BLaER1 treated with 17β-estradiol and CSF1 and Interleukin-3, amounts not matched to agents 10 nM and 100 nM (cell line): ENCODE results near the gene KRT81.
"Not testable (repeated sequence)": the region's sequence is repeated elsewhere in the genome, so short reads cannot be mapped to it uniquely, and the experiment has no call there.

ENCODE experiments used
- H3K27ac ChIP-seq, 11 experiments: shearing (Covaris generic); formaldehyde crosslinking; 2 replicates each; pipeline ENCODE4 v1.8.1; 2022
- H3K27me3 ChIP-seq, 11 experiments: shearing (Covaris generic); formaldehyde crosslinking; 2 replicates each; pipeline ENCODE4 v1.8.1; 2022
- H3K36me3 ChIP-seq, 11 experiments: shearing (Covaris generic); formaldehyde crosslinking; 2 replicates each; pipeline ENCODE4 v1.8.1; 2022
- H3K4me1 ChIP-seq, 10 experiments: shearing (Covaris generic); formaldehyde crosslinking; 2 replicates each; pipeline ENCODE4 v1.8.1; 2022
- H3K4me2 ChIP-seq, 11 experiments: shearing (Covaris generic); formaldehyde crosslinking; 2 replicates each; pipeline ENCODE4 v1.8.1; 2022
- H3K4me3 ChIP-seq, 10 experiments: shearing (Covaris generic); formaldehyde crosslinking; 2 replicates each; pipeline ENCODE4 v1.8.1; 2022
- H3K9ac ChIP-seq, 11 experiments: shearing (Covaris generic); formaldehyde crosslinking; 2 replicates each; pipeline ENCODE4 v1.8.1; 2022
- H3K9me3 ChIP-seq, 11 experiments: shearing (Covaris generic); formaldehyde crosslinking; replicated peaks in 1 of 11; 2 replicates each; pipeline ENCODE4 v1.8.1; 2022
- H4K20me1 ChIP-seq, 11 experiments: shearing (Covaris generic); formaldehyde crosslinking; 2 replicates each; pipeline ENCODE4 v1.8.1; 2022
- Cebpa-rat ChIP-seq, 11 experiments: shearing (Covaris generic); IDR thresholded peaks; 2 replicates each; pipeline ENCODE4 v1.8.1; 2022

The KRT81 gene

DNA sequence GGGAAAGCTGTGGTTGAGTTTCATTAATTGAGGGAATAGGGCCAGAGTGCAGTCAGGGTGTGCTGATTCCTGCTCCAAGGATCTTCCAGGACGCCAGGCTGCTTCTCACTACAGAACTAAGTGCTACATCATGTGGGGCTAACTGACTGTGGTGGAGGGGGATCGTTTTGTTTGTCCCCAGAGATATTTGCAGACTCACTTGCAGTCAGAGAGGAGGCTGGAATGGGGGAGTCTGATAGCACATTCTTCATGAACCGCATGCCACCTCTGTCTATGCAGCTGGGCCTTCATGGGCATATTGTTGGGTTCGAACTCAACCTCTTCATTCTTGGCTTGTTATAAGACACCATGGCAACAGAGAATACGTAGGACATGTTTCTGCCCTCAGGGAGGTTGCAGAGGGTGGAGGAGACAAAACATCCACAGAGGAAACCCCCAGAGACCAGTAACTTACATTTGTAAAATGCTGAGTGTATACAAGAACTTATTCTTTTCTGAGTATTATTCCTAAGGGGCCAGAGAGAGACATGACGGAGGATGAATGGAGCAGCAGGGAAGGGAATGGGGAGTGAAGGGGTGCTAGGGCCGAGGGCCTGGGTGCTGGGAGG lies 45.3 kb downstream of the KRT81 start:
- H3K4me3 ChIP-seq, result no peak overlapping the region
- peaks cover 33 to 58% (median 39%) of the 10 kb centered on the region in 10 experiments for H3K4me1 ChIP-seq
- no peak for TF ChIP-seq Cebpa-rat (IDR thresholded peaks at IDR 0.05)
- H3K9ac ChIP-seq, result no peak overlapping the region
- peak overlapping the region; percentile 2 to 91 (median 30); a peak in 11 of 22 replicates for H3K4me2 ChIP-seq
- no peaks in the 10 kb centered on the region for H3K9me3 ChIP-seq
- no peak overlapping the region for H3K27ac ChIP-seq
- peaks cover 10 to 21% (median 16%) of the 10 kb centered on the region in 11 experiments; a peak in 21 of 22 replicates for H3K27me3 ChIP-seq
- H3K36me3 ChIP-seq, result no peaks in the 10 kb centered on the region
- no peaks in the 10 kb centered on the region for H4K20me1 ChIP-seq

DNA sequence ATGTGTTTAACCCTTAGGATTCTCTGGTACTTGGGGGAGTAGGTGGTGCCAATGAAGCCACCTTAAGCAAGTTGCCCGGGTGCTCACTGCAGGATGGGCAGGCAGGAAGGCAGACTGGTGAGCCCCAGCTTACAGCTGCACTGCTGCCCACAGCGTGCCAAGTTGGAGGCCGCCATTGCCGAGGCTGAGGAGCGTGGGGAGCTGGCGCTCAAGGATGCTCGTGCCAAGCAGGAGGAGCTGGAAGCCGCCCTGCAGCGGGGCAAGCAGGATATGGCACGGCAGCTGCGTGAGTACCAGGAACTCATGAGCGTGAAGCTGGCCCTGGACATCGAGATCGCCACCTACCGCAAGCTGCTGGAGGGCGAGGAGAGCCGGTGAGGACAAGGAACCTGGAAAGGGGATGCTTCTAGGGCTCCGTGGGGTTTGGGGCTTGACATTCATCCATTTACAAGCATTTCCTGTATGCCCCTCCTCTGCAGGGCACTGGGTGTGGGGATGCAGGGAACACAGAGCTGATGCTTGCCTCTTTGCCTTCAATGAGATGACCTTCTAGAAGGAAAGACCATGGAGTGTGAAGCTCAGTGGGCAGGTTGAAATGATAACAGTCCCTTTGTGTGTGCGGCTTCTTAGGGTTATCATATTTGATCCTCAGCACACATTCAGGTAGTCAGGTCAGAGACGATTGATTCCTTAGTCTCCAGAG lies 45.9 kb downstream of the KRT81 start:
- Histone ChIP-seq H3K4me1 (peaks cover 33 to 59% (median 39%) of the 10 kb centered on the region in 10 experiments), H3K9ac (no peak overlapping the region), H4K20me1 (no peaks in the 10 kb centered on the region), H3K4me2 (peak overlapping the region; percentile 16 to 94 (median 51); a peak in 19 of 22 replicates), H3K9me3 (no peaks in the 10 kb centered on the region), H3K27ac (peak overlapping the region in 3 of 11 experiments; percentile 6 to 34 (median 29); a peak in 3 of 22 replicates), H3K36me3 (no peaks in the 10 kb centered on the region), H3K27me3 (peaks cover 7 to 17% (median 12%) of the 10 kb centered on the region in 11 experiments; a peak in 21 of 22 replicates), H3K4me3 (no peak overlapping the region)
- TF ChIP-seq Cebpa-rat (IDR thresholded peaks at IDR 0.05), result no peak

DNA sequence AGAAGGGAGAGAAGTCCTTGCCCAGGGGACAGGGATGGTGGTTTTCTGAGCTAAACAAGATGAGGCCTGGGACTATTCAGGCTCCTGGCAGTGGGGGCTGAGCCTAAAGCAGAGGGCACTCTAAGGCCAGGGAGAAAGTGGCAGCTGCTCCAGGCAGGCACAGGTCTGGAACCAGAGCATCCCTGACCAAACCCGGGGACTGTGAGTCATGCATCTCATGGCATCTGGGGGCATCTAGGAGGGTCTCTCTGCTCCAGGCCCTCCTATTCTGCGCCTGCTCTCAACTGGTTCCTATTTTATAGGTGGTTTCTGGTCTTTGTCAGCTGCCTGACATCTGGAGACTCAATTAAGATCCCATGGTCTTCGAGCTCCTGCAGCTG lies 46.7 kb downstream of the KRT81 start:
- Histone ChIP-seq H3K4me1 (peaks cover 30 to 51% (median 38%) of the 10 kb centered on the region in 10 experiments), H3K4me3 (peak overlapping the region in 1 of 10 experiments; percentile 21; a peak in 1 of 20 replicates), H3K4me2 (peak overlapping the region; percentile 69 to 94 (median 87))

DNA sequence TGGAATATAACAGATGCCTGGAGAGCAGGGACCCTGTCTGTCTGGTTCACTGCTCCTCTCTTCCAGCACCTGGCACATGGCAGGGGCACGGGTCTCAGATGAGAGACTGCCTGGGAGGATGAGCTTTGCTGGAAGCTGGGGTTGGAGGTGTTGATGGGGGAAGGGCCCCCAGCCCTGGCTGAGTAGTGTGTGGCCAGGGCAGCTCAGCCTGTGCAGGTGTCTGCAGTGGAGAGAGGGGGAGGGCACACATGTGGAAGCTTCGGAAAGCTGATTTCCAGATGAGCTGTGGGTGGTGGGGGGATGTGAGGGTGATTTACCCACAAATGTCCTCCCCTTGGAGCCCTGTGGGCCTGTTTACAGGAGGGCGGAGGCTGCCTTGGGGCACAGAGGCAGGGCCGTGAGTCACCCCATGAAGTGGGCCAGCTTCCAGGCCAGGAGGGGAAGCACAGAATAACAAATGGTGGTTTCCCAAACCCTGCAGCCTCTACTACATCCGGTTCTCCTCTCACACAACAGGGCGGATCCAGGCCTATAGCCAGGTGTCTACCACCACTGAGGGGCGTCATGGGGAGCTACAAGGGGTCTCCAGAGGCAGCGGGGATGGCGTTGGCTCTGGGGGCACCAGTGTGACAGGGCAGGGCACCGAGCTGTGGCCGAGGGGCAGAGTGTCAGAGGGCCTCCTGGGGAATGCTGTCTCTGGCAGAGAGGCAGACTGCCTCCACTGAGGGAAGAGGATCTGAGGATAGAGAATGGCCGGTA lies 47.3 kb downstream of the KRT81 start:
- Histone ChIP-seq H3K27me3 (peaks cover 0 to 3% (median 0%) of the 10 kb centered on the region in 11 experiments; a peak in 2 of 22 replicates), H3K4me2 (peak overlapping the region; percentile 69 to 94 (median 87)), H3K36me3 (no peaks in the 10 kb centered on the region), H3K4me1 (peaks cover 28 to 45% (median 37%) of the 10 kb centered on the region in 10 experiments), H3K9me3 (no peaks in the 10 kb centered on the region), H3K27ac (peak overlapping the region; percentile 65 to 94 (median 83)), H4K20me1 (no peaks in the 10 kb centered on the region), H3K4me3 (peak overlapping the region in 1 of 10 experiments; percentile 21; a peak in 1 of 20 replicates), H3K9ac (peak overlapping the region; percentile 55 to 77 (median 67); a peak in 21 of 22 replicates)
- TF ChIP-seq Cebpa-rat (IDR thresholded peaks at IDR 0.05), result no peak

More for the DNA sequence above, 46.7 kb downstream of the KRT81 start:
- H3K27me3 ChIP-seq, result peaks cover 0 to 9% (median 4%) of the 10 kb centered on the region in 11 experiments; a peak in 18 of 22 replicates
- no peaks in the 10 kb centered on the region for H3K36me3 ChIP-seq
- no peak for TF ChIP-seq Cebpa-rat (IDR thresholded peaks at IDR 0.05)
- H3K9ac ChIP-seq, result peak overlapping the region; percentile 55 to 77 (median 67); a peak in 20 of 22 replicates
- H4K20me1 ChIP-seq, result no peaks in the 10 kb centered on the region
- H3K9me3 ChIP-seq, result no peaks in the 10 kb centered on the region
- peak overlapping the region; percentile 65 to 94 (median 83) for H3K27ac ChIP-seq

DNA sequence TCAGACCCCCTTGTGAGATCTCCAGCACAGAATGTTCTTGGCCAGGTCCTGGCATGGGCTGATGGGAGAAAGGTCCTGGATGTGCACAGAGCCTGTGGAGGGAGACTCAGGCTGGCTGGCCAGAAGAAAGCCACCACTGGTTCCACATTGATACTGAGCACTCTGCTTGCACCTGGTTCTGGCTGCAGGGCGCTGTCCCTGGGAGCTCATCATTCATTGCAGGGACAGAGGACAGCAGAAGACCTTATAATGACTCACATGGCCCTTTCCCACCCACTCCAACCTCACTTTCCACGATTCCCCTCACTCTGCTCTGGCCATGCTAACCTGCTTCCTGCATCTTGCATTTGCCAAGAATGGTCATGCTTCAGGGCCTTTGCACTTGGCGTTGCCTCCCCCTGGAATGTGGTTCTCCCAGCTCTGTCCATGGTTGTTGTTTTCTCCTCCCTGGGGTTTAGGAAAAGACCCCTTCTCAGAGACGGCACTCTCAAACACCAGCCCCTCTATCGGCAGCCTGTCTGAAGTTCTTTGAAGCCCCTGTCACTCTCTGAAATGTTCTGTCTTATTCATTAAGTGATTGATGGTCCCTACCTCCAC lies 48.0 kb downstream of the KRT81 start:
- no peaks in the 10 kb centered on the region for H4K20me1 ChIP-seq
- H3K9me3 ChIP-seq, result no peaks in the 10 kb centered on the region
- no peaks in the 10 kb centered on the region for H3K36me3 ChIP-seq
- H3K27ac ChIP-seq, result peak overlapping the region; percentile 65 to 94 (median 83); a peak in 20 of 22 replicates
- peak overlapping the region in 9 of 11 experiments; percentile 15 to 77 (median 68); a peak in 14 of 22 replicates for H3K9ac ChIP-seq
- H3K4me2 ChIP-seq, result peak overlapping the region; percentile 69 to 94 (median 87)
- H3K4me3 ChIP-seq, result no peak overlapping the region
- peaks cover 28 to 44% (median 37%) of the 10 kb centered on the region in 10 experiments for H3K4me1 ChIP-seq
- TF ChIP-seq Cebpa-rat (IDR thresholded peaks at IDR 0.05), result no peak
- no peaks in the 10 kb centered on the region for H3K27me3 ChIP-seq

DNA sequence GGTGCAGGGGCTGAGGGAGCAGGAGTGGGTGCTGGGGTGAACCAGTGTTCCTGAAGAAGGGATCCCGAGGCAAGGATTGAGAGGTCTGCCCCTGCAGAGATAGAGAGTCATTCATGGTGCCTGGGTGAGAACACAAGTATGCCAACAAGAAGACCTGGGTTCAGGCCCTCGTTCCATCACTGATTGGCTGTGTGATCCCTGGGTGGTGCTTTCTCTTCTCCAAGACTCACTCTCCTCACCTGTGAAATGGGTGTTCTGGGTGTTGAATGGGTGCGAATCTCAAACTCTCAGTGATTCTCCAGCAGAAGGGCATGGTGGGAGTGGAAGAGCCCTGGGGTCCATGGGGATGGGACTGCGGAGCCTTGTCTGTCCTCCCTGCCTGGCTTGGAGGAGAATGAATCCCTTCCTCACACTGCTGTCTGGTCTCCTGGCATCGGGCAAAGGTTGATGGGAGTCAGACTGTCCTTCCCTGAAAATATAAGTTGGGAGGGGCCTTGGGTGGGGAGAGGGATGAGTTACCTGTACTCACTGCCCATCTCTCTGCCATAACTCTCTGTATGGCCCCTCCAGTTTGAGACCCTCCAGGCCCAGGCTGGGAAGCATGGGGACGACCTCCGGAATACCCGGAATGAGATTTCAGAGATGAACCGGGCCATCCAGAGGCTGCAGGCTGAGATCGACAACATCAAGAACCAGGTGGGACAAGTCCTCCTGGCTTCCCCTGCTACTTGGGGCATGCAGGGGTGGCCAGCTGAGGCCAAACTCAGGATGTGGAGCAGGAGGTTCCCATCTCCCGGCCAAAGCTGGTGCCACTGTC lies 48.7 kb downstream of the KRT81 start:
- Histone ChIP-seq H3K4me2 (peak overlapping the region; percentile 69 to 94 (median 87); a peak in 20 of 22 replicates), H3K4me3 (no peak overlapping the region), H4K20me1 (no peaks in the 10 kb centered on the region), H3K27ac (peak overlapping the region in 8 of 11 experiments; percentile 65 to 94 (median 82); a peak in 8 of 22 replicates), H3K9me3 (no peaks in the 10 kb centered on the region), H3K9ac (peak overlapping the region in 1 of 11 experiments; percentile 70; a peak in 1 of 22 replicates), H3K36me3 (no peaks in the 10 kb centered on the region), H3K4me1 (peaks cover 28 to 48% (median 38%) of the 10 kb centered on the region in 10 experiments), H3K27me3 (no peaks in the 10 kb centered on the region)
- no peak for TF ChIP-seq Cebpa-rat (IDR thresholded peaks at IDR 0.05)

DNA sequence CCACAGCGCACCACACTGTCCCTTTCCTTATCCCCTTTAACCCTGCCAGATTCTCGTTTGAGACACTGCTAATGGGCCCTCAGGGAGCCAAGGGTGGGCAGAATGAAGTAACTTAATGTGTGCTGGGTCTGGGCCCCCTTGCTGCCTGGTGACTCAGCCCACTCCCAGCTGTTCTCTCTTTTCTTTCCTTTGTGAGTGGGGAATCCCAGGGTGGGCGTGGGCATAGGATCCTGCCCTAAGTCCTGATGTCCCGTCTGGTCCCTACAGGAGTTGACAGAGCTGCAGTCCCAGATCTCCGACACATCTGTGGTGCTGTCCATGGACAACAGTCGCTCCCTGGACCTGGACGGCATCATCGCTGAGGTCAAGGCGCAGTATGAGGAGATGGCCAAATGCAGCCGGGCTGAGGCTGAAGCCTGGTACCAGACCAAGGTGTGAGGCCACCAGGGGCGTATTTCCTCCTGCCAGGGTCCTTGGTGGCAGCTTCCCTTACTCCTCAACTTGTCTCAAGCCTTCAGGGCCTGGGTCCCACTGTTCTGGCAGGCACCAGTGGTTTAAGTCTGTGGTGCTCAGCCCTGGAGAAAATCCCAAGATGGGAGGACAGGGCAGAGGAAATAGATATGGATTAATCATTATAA lies 50.0 kb downstream of the KRT81 start:
- Histone ChIP-seq H3K27ac (no peak overlapping the region), H4K20me1 (no peaks in the 10 kb centered on the region), H3K4me3 (no peak overlapping the region), H3K27me3 (no peaks in the 10 kb centered on the region), H3K36me3 (no peaks in the 10 kb centered on the region), H3K9me3 (no peaks in the 10 kb centered on the region), H3K4me1 (peaks cover 28 to 54% (median 38%) of the 10 kb centered on the region in 10 experiments), H3K9ac (no peak overlapping the region), H3K4me2 (no peak overlapping the region; a peak in 1 of 22 replicates)
- TF ChIP-seq Cebpa-rat (IDR thresholded peaks at IDR 0.05), result no peak

DNA sequence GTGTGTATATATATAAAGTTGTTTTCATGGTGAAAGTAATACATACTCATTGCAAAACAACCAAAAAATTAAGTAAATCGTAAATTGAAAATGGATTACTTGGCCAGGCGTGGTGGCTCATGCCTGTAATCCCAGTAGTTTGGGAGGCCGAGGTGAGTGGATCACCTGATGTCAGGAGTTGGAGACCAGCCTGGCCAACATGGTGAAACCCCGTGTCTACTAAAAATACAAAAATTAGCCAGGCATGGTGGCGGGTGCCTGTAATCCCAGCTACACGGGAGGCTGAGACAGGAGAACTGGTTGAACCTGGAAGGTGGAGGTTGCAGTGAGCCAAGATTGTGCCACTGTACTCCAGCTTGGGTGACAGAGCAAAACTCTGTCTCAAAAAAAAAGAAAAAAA lies 51.1 kb downstream of the KRT81 start:
- not testable (repeated sequence) for H3K36me3 ChIP-seq, H4K20me1 ChIP-seq, H3K9me3 ChIP-seq, H3K27me3 ChIP-seq, H3K4me3 ChIP-seq, H3K4me2 ChIP-seq, H3K27ac ChIP-seq, H3K9ac ChIP-seq
- peaks cover 31 to 54% (median 36%) of the 10 kb centered on the region in 10 experiments for H3K4me1 ChIP-seq
